Activated gamma-delta T cell (primary cell): Measurements from ENCODE around the gene SORBS1.

Experiments used
- DNase-seq: peaks from one replicate; lab custom pipeline; 2025; lab: John Stamatoyannopoulos, UW

Gene SORBS1

GRCh38 chr10:95513941-95514392, 47.2 kb downstream of the SORBS1 start:
- no peak for DNase-seq

DNA sequence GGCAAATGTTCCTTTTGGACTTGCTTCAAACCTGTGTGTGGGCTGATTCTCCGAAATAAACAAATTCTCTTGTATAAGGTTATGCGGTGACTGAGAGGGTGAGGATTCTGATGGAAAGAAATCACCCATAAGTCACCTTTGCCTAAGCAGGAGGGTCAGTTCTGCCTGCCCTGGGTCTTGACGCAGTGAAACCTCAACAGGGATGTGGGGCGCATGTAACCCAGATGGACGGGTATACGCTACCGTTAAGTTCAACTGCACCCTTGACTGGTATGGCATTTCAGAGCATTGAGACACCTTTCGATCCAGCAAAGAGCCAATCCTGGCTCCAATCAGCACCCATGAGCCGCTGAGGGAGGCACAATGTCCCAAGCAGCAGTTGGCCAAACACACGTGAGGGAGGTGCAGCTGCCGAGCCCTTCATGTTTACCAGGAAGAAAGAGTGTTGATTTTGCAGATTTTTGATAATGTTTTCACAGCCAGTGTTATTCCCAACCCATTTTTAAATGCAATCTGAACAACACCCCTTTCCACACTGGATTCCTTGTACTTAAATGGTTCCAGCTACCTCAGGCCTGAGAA, 48.1 kb downstream of the SORBS1 start:
- no peak for DNase-seq

DNA sequence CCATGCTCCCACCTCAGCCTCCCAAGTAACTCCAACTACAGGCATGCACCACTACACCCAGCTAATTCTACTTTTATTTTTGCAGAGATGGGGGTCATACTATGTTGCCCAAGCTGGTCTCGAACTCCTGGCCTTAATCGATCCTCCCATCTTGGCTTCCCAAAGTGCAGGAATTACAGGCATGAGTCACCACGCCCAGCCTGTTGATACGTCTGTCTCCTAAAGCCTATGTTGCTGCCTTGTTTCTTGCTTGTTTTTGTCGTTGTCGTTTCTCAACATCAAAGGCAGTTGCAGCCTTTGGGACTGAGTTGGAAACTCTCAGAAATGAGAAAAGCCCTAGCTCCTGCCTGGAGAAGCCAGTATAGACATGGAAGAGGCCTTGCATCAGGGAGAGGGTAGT, 49.9 kb downstream of the SORBS1 start:
- DNase-seq = no peak

DNA sequence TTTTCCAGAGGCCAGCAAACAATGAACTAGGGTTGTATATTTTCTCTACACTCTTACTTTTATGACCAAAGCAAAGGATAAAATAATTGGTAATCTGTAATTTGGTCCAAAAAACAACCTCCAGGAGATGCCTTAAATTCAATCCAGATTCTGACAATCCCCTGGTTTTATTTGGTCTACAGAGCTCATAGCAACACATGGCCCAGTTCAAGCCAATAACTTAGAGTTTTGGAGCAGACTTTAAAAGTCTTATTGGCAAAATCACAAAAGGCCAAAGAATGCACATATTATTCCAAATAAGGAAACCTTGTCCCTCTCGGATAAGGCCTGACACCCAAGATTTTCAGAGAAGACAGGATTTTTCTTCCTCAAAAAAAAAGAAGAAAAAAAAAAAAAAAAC, 51.9 kb downstream of the SORBS1 start:
- no peak for DNase-seq

- no peak for DNase-seq
Measured at GRCh38 chr10:95508730-95509129, 52.4 kb downstream of the SORBS1 start.

DNA sequence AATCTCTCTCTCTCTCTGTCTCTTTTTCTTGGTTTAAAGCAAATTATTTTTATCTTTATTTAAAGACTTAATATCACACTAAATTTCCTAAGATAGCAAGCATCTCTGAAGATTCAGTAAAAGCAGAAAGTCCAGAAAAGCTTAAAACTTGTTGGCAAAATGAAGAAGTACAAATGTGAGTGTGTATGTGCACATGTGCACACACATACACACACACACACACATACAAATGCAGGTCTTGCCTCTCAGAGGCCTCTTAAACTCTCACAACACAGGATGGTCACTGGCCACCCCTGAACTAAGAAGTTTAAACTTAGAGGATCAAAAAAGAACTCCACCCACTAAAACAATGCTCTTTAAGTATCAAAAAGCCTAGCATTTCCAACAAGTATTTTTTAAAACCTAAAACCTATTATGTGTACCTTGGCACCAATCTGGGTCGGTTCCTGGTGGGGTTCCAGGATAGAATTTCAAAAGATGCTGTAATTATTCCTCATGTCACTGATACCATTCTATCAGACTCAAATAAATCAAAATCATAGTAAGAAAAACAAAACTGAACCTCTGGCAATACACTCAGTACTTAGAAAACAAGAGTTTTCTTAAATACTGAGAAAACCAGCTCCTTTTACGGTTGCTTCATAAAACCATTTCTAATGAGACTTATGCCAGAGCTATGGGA, 55.0 kb downstream of the SORBS1 start:
- no peak for DNase-seq

DNA sequence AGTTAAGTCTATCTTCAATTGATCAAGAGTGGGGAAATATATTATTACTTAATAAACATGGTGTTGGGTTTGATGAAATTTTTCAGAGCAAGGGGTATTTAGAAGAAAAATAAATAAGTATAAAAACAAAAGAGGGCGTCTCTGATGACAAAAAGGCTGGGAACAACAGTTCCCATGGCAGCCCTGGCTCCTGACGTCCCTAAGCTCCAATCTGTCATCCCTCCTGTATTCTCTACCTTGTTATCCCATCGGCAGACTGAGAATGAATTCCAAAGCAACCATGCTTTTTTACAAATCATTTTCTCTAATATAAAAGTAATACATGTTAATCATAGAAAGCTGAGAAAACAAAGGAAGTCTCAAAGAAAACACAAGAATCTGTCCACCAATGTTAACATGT, 55.5 kb downstream of the SORBS1 start:
- DNase-seq = no peak

DNA sequence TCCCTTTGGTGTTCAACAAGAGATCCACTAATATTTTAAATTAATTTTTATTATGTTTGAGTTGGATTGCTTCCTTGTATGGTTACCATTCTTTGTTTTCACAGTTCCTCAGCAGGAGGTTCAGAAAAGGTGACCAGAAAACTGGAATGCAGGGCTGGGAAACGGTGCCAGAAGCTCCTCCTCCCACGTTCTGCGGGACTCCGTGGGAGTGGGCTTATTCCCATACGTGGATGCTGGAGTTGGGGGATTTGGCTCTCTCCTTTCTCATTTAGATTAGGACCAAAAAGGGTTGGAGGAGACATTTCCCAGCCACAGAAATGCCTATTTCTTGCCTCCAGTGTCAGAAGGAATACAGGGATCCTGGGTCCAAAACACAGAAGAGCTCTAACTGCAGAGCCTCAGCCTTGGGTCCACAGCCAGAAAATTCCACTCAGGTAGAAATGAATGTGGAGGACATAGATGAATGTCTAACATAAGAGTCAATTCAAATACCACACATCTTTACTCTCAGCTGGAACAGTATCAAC, 56.0 kb downstream of the SORBS1 start:
- DNase-seq = no peak

GRCh38 chr10:95504246-95504691, 56.9 kb downstream of the SORBS1 start:
- no peak for DNase-seq

- no peak for DNase-seq
Measured at GRCh38 chr10:95503526-95503925, 57.6 kb downstream of the SORBS1 start.

DNA sequence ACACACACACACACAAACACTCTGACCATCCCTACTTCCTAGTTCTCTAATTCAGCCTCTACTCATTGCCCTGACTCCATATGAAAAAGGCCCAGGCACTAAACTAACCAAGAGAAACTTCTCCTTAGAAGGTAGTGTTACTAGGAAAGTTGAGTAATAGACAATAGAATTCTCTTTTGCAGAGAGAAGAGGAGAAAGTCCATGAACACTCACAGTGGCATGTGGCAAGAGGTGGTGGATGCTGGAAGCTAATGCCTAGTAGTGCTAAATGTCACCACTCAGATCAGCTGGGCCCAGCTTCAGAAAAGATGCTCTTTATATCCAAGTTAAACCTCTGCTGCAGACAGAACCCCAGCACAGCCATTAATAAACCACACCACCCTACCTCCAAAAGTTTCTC, 58.2 kb downstream of the SORBS1 start:
- DNase-seq = no peak

DNA sequence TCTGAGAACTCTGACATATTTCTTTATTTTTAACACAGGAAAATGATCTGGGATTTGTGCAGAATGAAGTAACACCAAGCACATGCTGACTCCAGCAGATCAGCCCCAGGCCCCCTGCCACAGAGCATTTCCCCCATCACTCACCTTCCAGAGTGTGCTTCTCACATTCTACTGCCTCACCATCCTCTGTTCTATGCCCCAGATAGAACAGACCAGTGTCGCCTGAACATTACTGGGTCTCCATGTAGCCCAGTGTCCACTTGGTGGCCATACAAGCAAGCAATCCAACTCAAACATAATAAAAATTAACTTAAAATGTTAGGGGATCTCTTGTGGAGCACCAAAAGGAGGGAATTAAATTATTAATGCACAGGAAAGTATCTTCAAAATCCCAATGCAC, 58.8 kb downstream of the SORBS1 start:
- no peak for DNase-seq

GRCh38 chr10:95501203-95502094, 59.7 kb downstream of the SORBS1 start:
- DNase-seq = no peak

- DNase-seq = no peak
Measured at GRCh38 chr10:95500649-95501048, 60.5 kb downstream of the SORBS1 start.

GRCh38 chr10:95500097-95500496, 61.1 kb downstream of the SORBS1 start:
- DNase-seq = no peak

DNA sequence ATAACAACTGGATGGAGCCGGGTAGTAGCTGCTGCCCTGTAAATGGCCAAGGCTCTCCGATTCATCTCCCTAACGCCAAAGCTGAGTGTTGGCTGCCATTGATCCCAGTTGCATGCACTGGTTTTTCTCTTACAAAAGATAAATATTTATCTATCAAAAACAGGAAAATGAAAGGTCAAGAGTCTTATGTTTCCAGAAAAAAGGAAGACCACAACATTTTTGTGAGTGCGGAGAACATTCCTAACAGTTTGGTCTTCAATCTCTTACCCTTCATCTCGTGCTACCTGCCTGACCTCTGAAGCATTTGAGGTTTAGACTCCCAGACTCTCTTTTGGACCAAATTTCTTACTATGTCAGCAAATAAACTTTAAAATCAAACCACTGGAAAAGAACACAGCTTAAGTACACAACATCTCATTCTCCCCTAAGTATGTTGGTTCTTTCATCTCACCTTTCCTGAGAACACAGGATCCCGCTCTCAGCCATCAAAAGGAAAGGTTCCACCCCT, 61.6 kb downstream of the SORBS1 start:
- DNase-seq = no peak

DNA sequence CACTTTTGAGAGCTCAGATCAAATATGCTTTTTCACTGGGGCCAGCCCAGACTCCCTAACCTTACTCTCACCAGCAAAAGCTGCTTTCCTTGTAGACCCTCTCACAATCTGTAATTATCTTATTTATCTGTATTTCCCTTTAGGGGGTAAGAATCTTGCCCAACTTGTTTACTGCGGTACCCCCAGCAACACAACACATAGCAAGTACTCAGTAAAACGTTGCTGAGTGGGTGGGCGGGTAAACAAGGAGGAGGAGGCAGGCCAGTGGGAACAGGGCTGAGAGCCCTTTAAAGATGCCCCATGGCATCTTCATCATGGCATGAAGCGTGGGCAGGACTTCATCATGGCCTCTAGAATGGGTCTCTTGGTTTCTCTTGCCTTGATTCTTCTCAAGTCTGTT, 64.2 kb downstream of the SORBS1 start:
- no peak for DNase-seq

DNA sequence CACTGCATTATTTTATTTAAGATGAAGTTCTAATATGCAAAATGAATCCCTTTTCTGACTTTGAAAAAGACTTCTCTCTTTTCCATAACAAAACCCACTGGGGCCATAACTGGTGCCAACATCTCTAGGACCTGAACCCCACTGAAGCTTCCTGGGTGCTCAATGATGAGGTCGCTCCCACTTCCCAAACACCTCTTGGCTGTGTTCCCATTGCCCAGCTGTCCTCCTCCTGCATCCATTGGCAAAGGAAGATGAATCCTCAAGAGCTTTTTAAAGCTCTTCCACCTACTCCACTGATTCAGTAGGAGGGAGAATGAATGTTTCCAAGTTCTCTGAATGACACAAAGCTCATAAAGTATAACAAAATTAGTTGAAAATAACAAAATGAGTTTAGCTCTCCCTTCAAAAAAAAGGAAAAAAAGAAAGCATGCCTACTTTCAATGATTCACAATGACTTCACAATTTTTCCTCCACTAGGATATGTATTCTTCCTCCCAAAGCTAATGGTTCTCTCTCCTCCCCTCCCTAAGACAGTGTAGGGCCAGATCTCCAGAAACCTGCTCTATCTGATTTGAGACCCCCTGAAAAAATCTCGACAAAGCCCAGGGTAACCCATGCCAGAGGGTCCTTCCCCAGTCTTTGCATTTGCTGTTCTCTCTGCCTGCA, 64.8 kb downstream of the SORBS1 start:
- no peak for DNase-seq

DNA sequence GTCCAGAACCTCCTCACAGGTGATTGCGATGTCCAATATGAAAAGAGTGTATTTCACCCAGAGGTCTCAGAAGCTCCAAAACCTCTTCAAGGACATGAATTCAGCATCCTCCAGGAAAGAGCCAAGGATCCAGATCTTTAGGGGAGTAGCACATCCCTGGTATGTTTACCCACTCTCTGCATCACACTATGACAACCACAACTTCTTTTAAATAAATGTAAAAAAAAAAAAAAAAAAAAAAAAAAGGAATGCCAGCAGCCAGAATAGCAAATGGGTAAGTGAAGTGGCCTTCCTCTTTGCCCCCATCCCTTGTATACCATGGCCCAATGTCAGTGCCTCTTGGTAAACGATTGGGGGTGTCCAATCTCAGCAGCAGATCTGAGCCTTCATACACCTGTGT, 67.3 kb downstream of the SORBS1 start:
- no peak for DNase-seq

- DNase-seq = no peak
Measured at GRCh38 chr10:95487994-95488393, 73.2 kb downstream of the SORBS1 start.

- DNase-seq = no peak
Measured at GRCh38 chr10:95485056-95485844, 75.9 kb downstream of the SORBS1 start.
